T-helper 1 cell treated with Interleukin-12 subunit alpha and Interleukin-12 subunit beta and Interleukin-4 antibody, amounts not matched to agents 30 μg/mL and 1 μg/mL, for 36 hours (primary cell): ENCODE results near the gene MAP4K3.
"Not testable (repeated sequence)": the region's sequence is repeated elsewhere in the genome, so short reads cannot be mapped to it uniquely, and the experiment has no call there.

Experiments
- H3K27ac Mint-ChIP-seq: one replicate; pipeline ENCODE4 v1.8.0; 2021; ENCODE audit warnings: mild to moderate bottlenecking, mixed read lengths
- H3K27me3 Mint-ChIP-seq: one replicate; pipeline ENCODE4 v1.8.0; 2021; ENCODE audit warnings: low read depth, mixed read lengths
- H3K36me3 Mint-ChIP-seq: one replicate; pipeline ENCODE4 v1.8.0; 2021; ENCODE audit warnings: low read depth, mixed read lengths
- H3K4me1 Mint-ChIP-seq: one replicate; pipeline ENCODE4 v1.8.0; 2021; ENCODE audit warnings: low read depth, mixed read lengths
- H3K4me3 Mint-ChIP-seq: one replicate; pipeline ENCODE4 v1.8.0; 2021; ENCODE audit warnings: mild to moderate bottlenecking, moderate library complexity, mixed read lengths
- H3K9me3 Mint-ChIP-seq: one replicate; pipeline ENCODE4 v1.8.0; 2021; ENCODE audit warnings: mixed read lengths

MAP4K3 gene

GRCh38 chr2:39379643-39380524 lies 57.2 kb downstream of the MAP4K3 start:
- Mint-ChIP-seq H3K27me3 (no peaks in the 10 kb centered on the region), H3K4me3 (no peak overlapping the region), H3K36me3 (peaks cover 7% of the 10 kb centered on the region), H3K27ac (no peak overlapping the region), H3K4me1 (peaks cover 16% of the 10 kb centered on the region), H3K9me3 (peaks cover 5% of the 10 kb centered on the region)

DNA sequence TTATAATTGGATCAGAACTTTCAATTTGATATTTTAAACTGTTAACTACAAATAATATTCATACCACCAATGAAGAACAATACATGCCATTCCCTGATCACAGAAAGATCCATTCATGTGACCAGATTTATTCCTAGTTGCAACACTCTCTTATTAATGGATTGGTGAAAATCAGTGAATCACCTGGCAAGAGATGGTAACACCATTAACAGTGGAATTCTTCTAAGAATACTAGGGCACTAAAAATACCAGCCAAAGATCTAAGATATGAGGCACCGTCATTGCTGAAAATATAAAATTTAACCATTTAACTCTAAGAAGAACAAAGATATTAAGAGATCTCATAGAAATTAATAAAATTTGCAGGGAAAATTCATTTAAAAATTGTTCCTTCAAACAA lies 58.1 kb downstream of the MAP4K3 start:
- H3K27ac Mint-ChIP-seq, result no peak overlapping the region

DNA sequence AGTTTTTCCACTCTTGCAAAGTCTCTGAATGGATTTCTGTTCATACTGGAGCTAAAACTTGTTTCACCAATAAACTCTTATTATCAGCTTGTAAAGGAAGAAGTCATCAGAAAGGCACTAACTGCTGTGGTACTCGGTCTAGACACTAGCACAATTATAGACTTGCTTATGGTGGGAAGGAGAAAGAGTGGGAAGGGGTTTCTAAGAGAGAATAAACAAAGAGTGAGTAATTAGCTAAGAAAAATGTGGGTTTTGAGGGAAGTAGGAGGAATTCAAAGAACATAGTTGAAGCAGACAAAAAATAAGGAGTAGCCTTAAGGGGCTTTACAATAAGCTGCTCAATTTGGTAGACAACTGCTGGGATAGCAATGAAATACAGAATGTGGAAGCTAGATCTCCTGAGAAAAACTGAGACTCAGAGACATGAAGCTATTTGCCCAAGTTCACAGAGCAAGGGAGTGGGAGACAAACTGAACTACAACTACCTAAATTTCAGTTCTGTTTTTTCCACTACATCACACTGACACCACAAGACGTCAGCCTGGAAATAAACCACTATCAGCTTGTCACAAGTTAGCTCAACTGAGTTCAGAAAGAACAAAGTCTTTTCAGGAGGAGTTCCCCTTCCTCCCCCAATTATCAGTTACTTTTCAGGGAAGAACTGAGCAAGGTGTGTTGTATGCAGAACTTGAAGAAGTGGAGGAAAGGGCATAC lies 59.7 kb downstream of the MAP4K3 start:
- H3K4me1 Mint-ChIP-seq, result peaks cover 14% of the 10 kb centered on the region
- H3K4me3 Mint-ChIP-seq, result peak overlapping the region; percentile 38
- peaks cover 7% of the 10 kb centered on the region for H3K36me3 Mint-ChIP-seq
- H3K9me3 Mint-ChIP-seq, result peaks cover 18% of the 10 kb centered on the region
- H3K27me3 Mint-ChIP-seq, result no peaks in the 10 kb centered on the region
- H3K27ac Mint-ChIP-seq, result peak overlapping the region; percentile 74

More for the DNA sequence above, 58.1 kb downstream of the MAP4K3 start:
- H3K36me3 Mint-ChIP-seq, result peaks cover 7% of the 10 kb centered on the region
- peaks cover 16% of the 10 kb centered on the region for H3K4me1 Mint-ChIP-seq
- peaks cover 5% of the 10 kb centered on the region for H3K9me3 Mint-ChIP-seq
- no peaks in the 10 kb centered on the region for H3K27me3 Mint-ChIP-seq
- H3K4me3 Mint-ChIP-seq, result no peak overlapping the region

DNA sequence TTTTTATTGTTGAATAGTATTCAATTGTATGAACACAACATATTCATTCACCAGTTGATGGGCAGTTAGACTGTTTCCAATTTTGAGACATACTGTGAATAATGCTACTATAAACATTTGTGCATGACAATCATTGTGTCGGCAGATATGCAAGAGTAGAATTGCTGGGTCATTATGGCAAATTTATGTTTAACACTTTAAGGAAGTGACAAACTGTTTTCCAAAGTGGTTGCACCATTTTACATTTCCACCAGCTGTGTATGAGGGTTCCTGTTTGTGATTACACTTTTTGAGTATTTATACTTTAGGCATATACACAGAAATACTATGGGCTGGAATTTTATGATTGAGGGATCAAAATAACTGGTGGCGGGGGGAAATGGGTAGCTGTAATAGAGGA lies 61.2 kb downstream of the MAP4K3 start:
- no peaks in the 10 kb centered on the region for H3K27me3 Mint-ChIP-seq
- H3K27ac Mint-ChIP-seq, result no peak overlapping the region
- peaks cover 24% of the 10 kb centered on the region for H3K9me3 Mint-ChIP-seq
- H3K4me3 Mint-ChIP-seq, result no peak overlapping the region
- H3K36me3 Mint-ChIP-seq, result peaks cover 7% of the 10 kb centered on the region
- H3K4me1 Mint-ChIP-seq, result peaks cover 11% of the 10 kb centered on the region

DNA sequence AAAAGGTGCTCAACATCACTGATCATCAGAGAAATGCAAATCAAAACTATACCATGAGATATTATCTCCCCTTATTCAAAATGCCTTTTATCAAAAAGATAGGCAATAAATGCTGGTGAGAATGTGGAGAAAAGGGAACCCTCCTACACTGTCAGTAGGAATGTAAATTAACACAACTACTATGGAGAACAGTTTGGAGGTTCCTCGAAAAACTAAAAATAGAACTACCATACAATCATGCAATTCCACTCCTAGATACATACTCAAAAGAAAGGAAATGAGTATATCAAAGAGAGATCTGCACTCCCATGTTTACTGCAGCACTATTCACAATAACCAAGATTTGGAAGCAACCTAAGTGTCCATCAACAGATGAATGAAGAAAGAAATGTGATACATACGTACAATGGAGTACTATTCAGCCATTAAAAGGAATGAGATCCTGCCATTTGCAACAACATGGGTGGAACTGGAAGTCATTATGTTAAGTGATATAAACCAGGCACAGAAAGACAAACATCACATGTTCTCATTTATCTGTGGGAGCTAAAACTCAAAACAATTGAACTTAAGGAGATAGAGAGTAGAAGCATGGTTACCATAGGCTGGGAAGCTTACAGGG lies 63.8 kb downstream of the MAP4K3 start:
- Mint-ChIP-seq H3K27me3 (no peaks in the 10 kb centered on the region), H3K4me1 (peaks cover 13% of the 10 kb centered on the region), H3K9me3 (peaks cover 24% of the 10 kb centered on the region), H3K36me3 (peaks cover 8% of the 10 kb centered on the region), H3K27ac (no peak overlapping the region), H3K4me3 (no peak overlapping the region)

GRCh38 chr2:39370101-39370500 lies 67.0 kb downstream of the MAP4K3 start:
- H3K27me3 Mint-ChIP-seq, result no peaks in the 10 kb centered on the region
- no peak overlapping the region for H3K27ac Mint-ChIP-seq
- H3K4me1 Mint-ChIP-seq, result peaks cover 3% of the 10 kb centered on the region
- H3K36me3 Mint-ChIP-seq, result peaks cover 2% of the 10 kb centered on the region
- no peak overlapping the region for H3K4me3 Mint-ChIP-seq
- H3K9me3 Mint-ChIP-seq, result peaks cover 19% of the 10 kb centered on the region

GRCh38 chr2:39368846-39369245 lies 68.2 kb downstream of the MAP4K3 start:
- peaks cover 19% of the 10 kb centered on the region for H3K9me3 Mint-ChIP-seq
- peaks cover 2% of the 10 kb centered on the region for H3K36me3 Mint-ChIP-seq
- peaks cover 3% of the 10 kb centered on the region for H3K4me1 Mint-ChIP-seq
- no peak overlapping the region for H3K4me3 Mint-ChIP-seq
- H3K27ac Mint-ChIP-seq, result no peak overlapping the region
- H3K27me3 Mint-ChIP-seq, result no peaks in the 10 kb centered on the region

- Mint-ChIP-seq H3K9me3 (peaks cover 16% of the 10 kb centered on the region), H3K27ac (no peak overlapping the region), H3K27me3 (no peaks in the 10 kb centered on the region), H3K4me1 (peaks cover 3% of the 10 kb centered on the region), H3K4me3 (no peak overlapping the region), H3K36me3 (peaks cover 2% of the 10 kb centered on the region)
Measured at GRCh38 chr2:39368376-39368775, 68.7 kb downstream of the MAP4K3 start.

DNA sequence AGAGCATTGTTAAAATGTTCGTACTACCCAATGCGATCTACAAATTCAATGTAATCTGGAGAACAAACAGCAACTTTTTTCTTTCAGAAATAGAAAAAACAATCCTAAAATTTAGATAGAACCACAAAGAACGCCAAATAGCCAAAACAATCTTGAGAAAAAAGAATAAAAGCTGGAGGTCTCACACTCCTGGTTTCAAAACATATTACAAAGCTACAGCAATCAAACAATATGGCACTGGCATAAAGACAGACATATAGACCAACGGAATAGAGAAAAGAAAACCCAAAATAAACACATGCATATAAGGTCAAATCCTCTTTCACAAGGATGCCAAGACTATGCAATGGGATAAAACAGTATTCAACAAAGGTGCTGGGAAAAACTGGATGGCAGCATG lies 74.5 kb downstream of the MAP4K3 start:
- H3K4me1 Mint-ChIP-seq, result no peaks in the 10 kb centered on the region
- peaks cover 31% of the 10 kb centered on the region for H3K9me3 Mint-ChIP-seq
- peaks cover 10% of the 10 kb centered on the region for H3K36me3 Mint-ChIP-seq
- no peak overlapping the region for H3K4me3 Mint-ChIP-seq
- no peak overlapping the region for H3K27ac Mint-ChIP-seq
- no peaks in the 10 kb centered on the region for H3K27me3 Mint-ChIP-seq

DNA sequence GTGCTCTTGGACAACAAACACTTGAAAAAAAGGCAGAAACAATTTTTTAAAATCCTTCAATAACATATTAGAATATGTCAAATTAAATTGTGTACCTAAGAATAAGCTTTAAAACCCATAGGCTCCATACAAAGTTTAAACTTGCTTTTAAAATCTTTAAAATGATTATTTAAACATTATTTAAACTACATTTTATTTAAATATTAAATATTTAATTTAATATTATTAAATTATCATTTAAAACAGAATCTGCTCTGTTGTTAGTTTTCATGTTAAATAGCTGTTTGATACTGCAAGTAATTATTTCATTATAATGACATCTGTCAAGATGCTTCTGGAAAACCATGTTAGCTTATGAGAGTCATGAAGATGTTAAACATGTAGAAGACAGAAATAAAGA lies 75.6 kb downstream of the MAP4K3 start:
- Mint-ChIP-seq H3K9me3 (peaks cover 31% of the 10 kb centered on the region), H3K36me3 (peaks cover 10% of the 10 kb centered on the region)

GRCh38 chr2:39360342-39360741 lies 76.7 kb downstream of the MAP4K3 start:
- peaks cover 31% of the 10 kb centered on the region for H3K9me3 Mint-ChIP-seq
- not testable (repeated sequence) for H3K27me3 Mint-ChIP-seq, H3K27ac Mint-ChIP-seq, H3K4me3 Mint-ChIP-seq, H3K4me1 Mint-ChIP-seq
- H3K36me3 Mint-ChIP-seq, result peaks cover 10% of the 10 kb centered on the region

More for the DNA sequence above, 75.6 kb downstream of the MAP4K3 start:
- Mint-ChIP-seq H3K27ac (no peak overlapping the region), H3K4me1 (no peaks in the 10 kb centered on the region), H3K4me3 (no peak overlapping the region), H3K27me3 (no peaks in the 10 kb centered on the region)

DNA sequence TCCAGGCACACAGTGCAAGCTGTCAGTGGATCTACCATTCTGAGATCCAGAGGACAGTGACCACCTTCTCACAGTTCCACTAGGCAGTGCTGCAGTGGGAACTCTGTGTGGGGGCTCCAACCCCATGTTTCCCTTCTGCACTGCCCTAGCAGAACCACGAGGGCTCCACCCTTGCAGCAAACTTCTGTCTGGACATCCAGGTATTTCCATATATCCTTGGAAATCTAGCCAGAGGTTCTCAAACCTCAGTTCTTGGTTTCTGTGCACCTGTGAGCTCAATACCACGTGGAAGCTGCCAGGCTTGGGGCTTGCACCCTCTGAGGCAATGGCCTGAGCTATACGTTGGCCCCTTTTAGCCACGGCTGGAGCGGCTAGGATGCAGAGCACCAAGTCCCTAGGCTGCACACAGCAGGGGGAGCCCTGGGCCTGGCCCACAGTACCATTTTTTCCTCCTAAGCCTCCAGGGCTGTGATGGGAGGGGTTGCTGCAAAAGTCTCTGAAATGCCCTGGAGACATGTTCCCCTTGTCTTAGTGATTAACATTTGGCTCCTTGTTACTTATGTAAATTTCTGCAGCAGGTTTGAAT lies 77.5 kb downstream of the MAP4K3 start:
- peaks cover 10% of the 10 kb centered on the region for H3K36me3 Mint-ChIP-seq
- peaks cover 31% of the 10 kb centered on the region for H3K9me3 Mint-ChIP-seq
- H3K27ac Mint-ChIP-seq, result no peak overlapping the region

GRCh38 chr2:39356922-39357639 lies 80.0 kb downstream of the MAP4K3 start:
- peaks cover 25% of the 10 kb centered on the region for H3K9me3 Mint-ChIP-seq
- H3K27ac Mint-ChIP-seq, result no peak overlapping the region
- peaks cover 12% of the 10 kb centered on the region for H3K36me3 Mint-ChIP-seq
- H3K4me3 Mint-ChIP-seq, result no peak overlapping the region
- H3K4me1 Mint-ChIP-seq, result no peaks in the 10 kb centered on the region
- no peaks in the 10 kb centered on the region for H3K27me3 Mint-ChIP-seq

More for the DNA sequence above, 77.5 kb downstream of the MAP4K3 start:
- H3K27me3 Mint-ChIP-seq, result no peaks in the 10 kb centered on the region
- no peak overlapping the region for H3K4me3 Mint-ChIP-seq
- no peaks in the 10 kb centered on the region for H3K4me1 Mint-ChIP-seq

DNA sequence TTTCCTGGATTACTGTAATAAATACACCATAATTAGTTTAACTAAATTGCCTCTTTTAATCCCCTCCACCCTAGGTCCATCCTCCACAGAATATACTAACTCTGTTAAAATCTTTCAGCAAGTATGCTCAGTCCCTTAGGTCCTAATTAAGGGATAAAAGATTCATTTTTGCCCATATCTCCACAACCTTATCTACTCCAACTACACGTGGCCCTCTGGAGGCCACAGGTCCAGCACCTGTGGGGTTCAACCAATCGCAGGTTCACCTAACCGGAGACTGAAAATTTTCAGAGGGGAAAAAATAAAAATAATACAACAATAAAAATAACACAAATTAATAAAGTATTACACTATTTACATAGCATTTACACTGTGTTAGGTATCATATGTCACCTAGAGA lies 86.4 kb downstream of the MAP4K3 start:
- Mint-ChIP-seq H3K27me3 (peaks cover 4% of the 10 kb centered on the region), H3K9me3 (no peaks in the 10 kb centered on the region), H3K4me3 (no peak overlapping the region), H3K36me3 (peaks cover 1% of the 10 kb centered on the region), H3K27ac (no peak overlapping the region), H3K4me1 (no peaks in the 10 kb centered on the region)
